Osteocyte (in vitro differentiated cells): Measurements from ENCODE around the gene HIVEP3. TPM values are rescaled to one million over a fixed set of nuclear protein-coding genes. Genes with fewer than 3 reads are reported as not detected.

Source experiments
- DNase-seq: peaks from one replicate; pipeline ENCODE4 v3.0.0; 2021; ENCODE audit warnings: mixed read lengths; ENCODE audit not compliant: unreplicated experiment; ENCODE audit errors: extremely low spot score
- H3K27ac Mint-ChIP-seq: one replicate; pipeline ENCODE4 v1.8.0; 2021; ENCODE audit warnings: mild to moderate bottlenecking, mixed read lengths; ENCODE audit not compliant: unreplicated experiment
- H3K27me3 Mint-ChIP-seq: one replicate; pipeline ENCODE4 v1.8.0; 2021; ENCODE audit warnings: mixed read lengths; ENCODE audit not compliant: unreplicated experiment
- H3K36me3 Mint-ChIP-seq: one replicate; pipeline ENCODE4 v1.8.0; 2021; ENCODE audit warnings: mixed read lengths; ENCODE audit not compliant: unreplicated experiment
- H3K4me1 Mint-ChIP-seq: one replicate; pipeline ENCODE4 v1.8.0; 2021; ENCODE audit warnings: mixed read lengths; ENCODE audit not compliant: unreplicated experiment
- H3K4me3 Mint-ChIP-seq: one replicate; pipeline ENCODE4 v1.8.0; 2021; ENCODE audit warnings: mild to moderate bottlenecking, moderate library complexity, mixed read lengths; ENCODE audit not compliant: unreplicated experiment
- H3K9me3 Mint-ChIP-seq: one replicate; pipeline ENCODE4 v1.8.0; 2021; ENCODE audit warnings: mixed read lengths; ENCODE audit not compliant: unreplicated experiment
- total RNA-seq: library from RNA; stranded (reverse); gene quantifications from 2 replicates; pipeline ENCODE4 v1.2.1, GENCODE V29; 2021
- TF ChIP-seq, protein P1 (sequence below): fragments of 200-600 bp; sonication (generic); IDR thresholded peaks from 2 replicates; pipeline ENCODE4 v1.5.0; 2021; ENCODE audit warnings: antibody characterized with exemption, mild to moderate bottlenecking, moderate library complexity

The HIVEP3 gene
- total RNA-seq, 1 donor from 2014 or later: 0.97 TPM

DNA sequence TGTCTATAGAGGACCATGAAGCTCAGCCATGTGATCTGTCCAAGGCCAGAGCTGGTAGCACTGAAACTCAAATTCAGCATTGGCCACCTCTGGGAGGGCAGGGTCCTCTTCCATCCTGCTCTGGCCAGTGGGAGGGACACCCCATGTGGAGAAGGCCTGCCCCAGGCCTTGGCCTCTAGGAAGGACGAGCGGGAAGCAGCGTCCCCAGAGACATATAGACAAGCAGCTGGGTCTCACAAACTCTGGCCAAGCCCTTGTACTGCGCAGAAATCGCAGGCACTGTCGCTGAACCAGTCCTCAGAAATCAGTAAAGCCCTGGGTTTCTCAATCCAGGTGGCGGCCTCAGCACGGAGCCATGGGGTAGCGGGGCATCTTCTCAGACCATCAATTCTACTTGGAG, 180.7 kb downstream of the HIVEP3 start:
- no peaks in the 10 kb centered on the region for H3K27me3 Mint-ChIP-seq
- no peak overlapping the region for H3K27ac Mint-ChIP-seq
- no peak overlapping the region for H3K4me3 Mint-ChIP-seq
- DNase-seq: no peak
- no peaks in the 10 kb centered on the region for H3K9me3 Mint-ChIP-seq
- H3K4me1 Mint-ChIP-seq: peaks cover 17% of the 10 kb centered on the region
- no peaks in the 10 kb centered on the region for H3K36me3 Mint-ChIP-seq
- TF ChIP-seq, protein P1, sequence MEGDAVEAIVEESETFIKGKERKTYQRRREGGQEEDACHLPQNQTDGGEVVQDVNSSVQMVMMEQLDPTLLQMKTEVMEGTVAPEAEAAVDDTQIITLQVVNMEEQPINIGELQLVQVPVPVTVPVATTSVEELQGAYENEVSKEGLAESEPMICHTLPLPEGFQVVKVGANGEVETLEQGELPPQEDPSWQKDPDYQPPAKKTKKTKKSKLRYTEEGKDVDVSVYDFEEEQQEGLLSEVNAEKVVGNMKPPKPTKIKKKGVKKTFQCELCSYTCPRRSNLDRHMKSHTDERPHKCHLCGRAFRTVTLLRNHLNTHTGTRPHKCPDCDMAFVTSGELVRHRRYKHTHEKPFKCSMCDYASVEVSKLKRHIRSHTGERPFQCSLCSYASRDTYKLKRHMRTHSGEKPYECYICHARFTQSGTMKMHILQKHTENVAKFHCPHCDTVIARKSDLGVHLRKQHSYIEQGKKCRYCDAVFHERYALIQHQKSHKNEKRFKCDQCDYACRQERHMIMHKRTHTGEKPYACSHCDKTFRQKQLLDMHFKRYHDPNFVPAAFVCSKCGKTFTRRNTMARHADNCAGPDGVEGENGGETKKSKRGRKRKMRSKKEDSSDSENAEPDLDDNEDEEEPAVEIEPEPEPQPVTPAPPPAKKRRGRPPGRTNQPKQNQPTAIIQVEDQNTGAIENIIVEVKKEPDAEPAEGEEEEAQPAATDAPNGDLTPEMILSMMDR: no peak

GRCh38 chr1:41735631-41736260, 183.0 kb downstream of the HIVEP3 start:
- DNase-seq: no peak
- H3K27me3 Mint-ChIP-seq: no peaks in the 10 kb centered on the region
- TF ChIP-seq, protein P1: no peak
- H3K36me3 Mint-ChIP-seq: no peaks in the 10 kb centered on the region
- no peak overlapping the region for H3K27ac Mint-ChIP-seq
- no peaks in the 10 kb centered on the region for H3K9me3 Mint-ChIP-seq
- H3K4me1 Mint-ChIP-seq: peaks cover 15% of the 10 kb centered on the region
- H3K4me3 Mint-ChIP-seq: no peak overlapping the region

DNA sequence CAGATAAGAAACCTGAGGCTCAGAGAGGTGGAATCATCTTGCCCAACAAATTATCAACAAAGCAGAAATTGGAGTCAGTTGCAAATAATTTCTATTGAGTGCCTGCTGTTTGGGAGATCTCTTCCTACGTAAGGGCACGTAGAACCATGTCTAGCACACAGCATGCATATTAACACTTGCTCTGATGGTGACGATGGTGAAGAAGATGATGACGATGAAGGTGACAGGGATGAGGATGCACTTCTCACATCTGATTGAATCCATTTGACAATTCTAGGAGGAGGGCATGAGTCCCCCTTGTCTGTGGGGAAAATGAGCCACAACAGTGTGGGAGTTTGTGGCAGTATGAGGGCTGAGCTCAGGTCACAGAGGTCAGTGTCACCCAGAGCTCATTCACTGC, 183.6 kb downstream of the HIVEP3 start:
- TF ChIP-seq, protein P1: no peak

GRCh38 chr1:41734201-41734970, 184.3 kb downstream of the HIVEP3 start:
- Mint-ChIP-seq H3K4me1 (peaks cover 13% of the 10 kb centered on the region), H3K9me3 (no peaks in the 10 kb centered on the region), H3K27ac (no peak overlapping the region), H3K27me3 (no peaks in the 10 kb centered on the region), H3K4me3 (no peak overlapping the region), H3K36me3 (no peaks in the 10 kb centered on the region)
- DNase-seq: no peak
- TF ChIP-seq, protein P1: no peak

More for the DNA sequence above, 183.6 kb downstream of the HIVEP3 start:
- no peak for DNase-seq
- Mint-ChIP-seq H3K9me3 (no peaks in the 10 kb centered on the region), H3K4me3 (no peak overlapping the region), H3K27ac (no peak overlapping the region), H3K27me3 (no peaks in the 10 kb centered on the region), H3K4me1 (peaks cover 15% of the 10 kb centered on the region), H3K36me3 (no peaks in the 10 kb centered on the region)

DNA sequence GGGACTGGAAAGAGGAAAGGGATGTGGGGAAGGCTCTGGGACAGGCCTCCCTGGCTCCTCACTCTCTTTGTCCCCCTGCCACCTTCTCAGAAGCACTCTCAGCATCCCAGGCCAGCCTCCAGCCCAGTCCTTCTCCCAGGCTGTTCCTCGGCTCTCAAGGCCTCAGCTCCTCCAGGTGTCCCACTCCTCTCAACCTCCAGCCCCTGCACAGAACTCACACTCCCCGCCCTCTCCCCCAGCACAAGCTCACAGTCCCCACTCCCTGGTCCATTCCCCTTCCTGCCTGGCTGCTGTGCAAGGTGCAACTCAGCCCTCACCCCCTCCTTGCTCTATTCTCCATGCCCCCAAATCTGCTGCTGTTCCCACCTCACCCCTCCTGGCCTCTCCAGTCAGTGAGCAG, 185.0 kb downstream of the HIVEP3 start:
- no peak overlapping the region for H3K27ac Mint-ChIP-seq
- no peaks in the 10 kb centered on the region for H3K36me3 Mint-ChIP-seq
- H3K4me1 Mint-ChIP-seq: peaks cover 7% of the 10 kb centered on the region
- H3K4me3 Mint-ChIP-seq: no peak overlapping the region
- TF ChIP-seq, protein P1: no peak
- no peak for DNase-seq
- no peaks in the 10 kb centered on the region for H3K9me3 Mint-ChIP-seq
- no peaks in the 10 kb centered on the region for H3K27me3 Mint-ChIP-seq
